Lower leg skin (tissue), 3 donors: ENCODE data around the gene MT1E.

Source experiments
- POLR2A ChIP-seq, 2 donors: fragments of 450-650 bp; IDR thresholded peaks; one replicate each; pipeline ENCODE4 v1.6.1; 2016 to 2017; ENCODE audit warnings: antibody characterized with exemption in 2 of 2, mild to moderate bottlenecking in 1 of 2, moderate library complexity in 1 of 2
- TF ChIP-seq, protein P1 (sequence below), 3 donors: fragments of 450-650 bp; IDR thresholded peaks; one replicate each; pipeline ENCODE4 v1.5.1; 2016; ENCODE audit warnings: antibody characterized with exemption in 3 of 3, mild to moderate bottlenecking in 3 of 3, moderate library complexity in 2 of 3

DNA sequence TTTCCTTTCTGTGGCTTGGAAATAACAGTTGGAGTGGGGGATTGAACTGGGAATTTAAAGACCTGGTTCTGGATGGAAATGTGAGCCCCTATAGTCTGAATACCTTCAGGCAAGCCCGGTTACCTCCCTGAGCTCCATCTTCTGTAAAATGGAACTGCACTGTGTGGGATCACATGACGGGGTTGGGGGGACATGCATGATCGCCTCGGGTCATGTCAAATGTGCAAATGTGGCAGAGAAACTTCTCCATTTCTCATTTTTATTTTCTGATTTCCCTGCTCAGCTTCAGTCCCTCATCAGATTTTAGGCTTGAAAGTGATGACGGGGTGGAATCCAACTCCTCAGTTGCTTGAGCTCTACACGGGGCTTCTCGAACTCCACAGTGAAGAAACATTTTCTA lies 27.6 kb downstream of the MT1E start:
- no peak for TF ChIP-seq POLR2A (IDR thresholded peaks at IDR 0.05)
- TF ChIP-seq, protein P1, sequence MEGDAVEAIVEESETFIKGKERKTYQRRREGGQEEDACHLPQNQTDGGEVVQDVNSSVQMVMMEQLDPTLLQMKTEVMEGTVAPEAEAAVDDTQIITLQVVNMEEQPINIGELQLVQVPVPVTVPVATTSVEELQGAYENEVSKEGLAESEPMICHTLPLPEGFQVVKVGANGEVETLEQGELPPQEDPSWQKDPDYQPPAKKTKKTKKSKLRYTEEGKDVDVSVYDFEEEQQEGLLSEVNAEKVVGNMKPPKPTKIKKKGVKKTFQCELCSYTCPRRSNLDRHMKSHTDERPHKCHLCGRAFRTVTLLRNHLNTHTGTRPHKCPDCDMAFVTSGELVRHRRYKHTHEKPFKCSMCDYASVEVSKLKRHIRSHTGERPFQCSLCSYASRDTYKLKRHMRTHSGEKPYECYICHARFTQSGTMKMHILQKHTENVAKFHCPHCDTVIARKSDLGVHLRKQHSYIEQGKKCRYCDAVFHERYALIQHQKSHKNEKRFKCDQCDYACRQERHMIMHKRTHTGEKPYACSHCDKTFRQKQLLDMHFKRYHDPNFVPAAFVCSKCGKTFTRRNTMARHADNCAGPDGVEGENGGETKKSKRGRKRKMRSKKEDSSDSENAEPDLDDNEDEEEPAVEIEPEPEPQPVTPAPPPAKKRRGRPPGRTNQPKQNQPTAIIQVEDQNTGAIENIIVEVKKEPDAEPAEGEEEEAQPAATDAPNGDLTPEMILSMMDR (IDR thresholded peaks at IDR 0.05), result no peak
